WTC11 (cell line): ENCODE measurements around the gene SH3BGR. TPM values are rescaled to one million over a fixed set of nuclear protein-coding genes. Genes with fewer than 3 reads are reported as not detected.

Source experiments
- microRNA-seq: library from miRNA; unstranded; fragments of <30 nt; microRNA quantifications from one replicate; pipeline ENCODE4 v1.2.0, GENCODE V29; 2022; ENCODE audit warnings: borderline number of aligned reads
- total RNA-seq: library from RNA; stranded (reverse); gene quantifications from 3 replicates; pipeline ENCODE4 v1.2.3, GENCODE V29; 2021

The SH3BGR gene
- total RNA-seq, 1 experiment from 2014 or later = 3.2 TPM

Small RNA genes lying within 50 kb of the gene (microRNA-seq; reads per million reads assigned to microRNA genes)
- not detected for gene MIR6508

Other genes with a start within 250 kb of the SH3BGR start
- gene BRWD1, start 138.3 kb upstream of the SH3BGR start, total RNA-seq = 48.8 to 53.3 TPM (median 52.5 TPM) in 3 replicates
- gene HMGN1, start 102.9 kb upstream of the SH3BGR start, total RNA-seq = 469 to 522 TPM (median 522 TPM) in 3 replicates
- gene LCA5L, start 6.2 kb upstream of the SH3BGR start, total RNA-seq = 0.64 to 1.0 TPM (median 0.76 TPM) in 3 replicates
- gene B3GALT5, start 161.0 kb downstream of the SH3BGR start, total RNA-seq = 25.8 to 33.3 TPM (median 32.4 TPM) in 3 replicates